Endothelial cell of umbilical vein (primary cell): ENCODE data around the gene ATAD3A. TPM values are rescaled to one million over a fixed set of nuclear protein-coding genes. Genes with fewer than 3 reads are reported as not detected.
"Not testable (repeated sequence)": the region's sequence is repeated elsewhere in the genome, so short reads cannot be mapped to it uniquely, and the experiment has no call there.

Experiments used
- BruUV-seq: library from RNA; stranded (reverse); fragments of 400-500 nt; replicated peaks from 2 replicates; lab custom pipeline; 2021; lab: Mats Ljungman, UMichigan
- CTCF ChIA-PET: fragments of 300-600, 350-600 bp; sonication (Branson Sonifier 250); formaldehyde crosslinking; loops from one replicate; lab custom pipeline; 2021; ENCODE audit warnings: antibody characterized with exemption, inconsistent platforms; lab: Charles Lee
- POLR2A ChIA-PET: fragments of 300-600, 350-600 bp; sonication (Branson Sonifier 250); formaldehyde crosslinking; loops from one replicate; lab custom pipeline; 2021; ENCODE audit warnings: antibody characterized with exemption, inconsistent platforms; lab: Charles Lee
- DNase-seq: peaks from one replicate; pipeline ENCODE4 v3.0.0-alpha.2; 2011; ENCODE audit warnings: low read depth, low spot score
- FAIRE-seq: peaks from 2 replicates; lab custom pipeline; 2011; peaks lifted over from hg19 to GRCh38; lab: Jason Lieb, UNC
- H2AFZ ChIP-seq: 2 replicates; pipeline ENCODE4 v1.6.0; 2012; ENCODE audit warnings: low read depth, low read length, control low read depth, inconsistent platforms
- H3K27ac ChIP-seq: 2 replicates; pipeline ENCODE4 v1.5.1; 2011; ENCODE audit warnings: low read depth, mild to moderate bottlenecking, control low read depth, low read length, moderate library complexity; ENCODE audit not compliant: insufficient read depth
- H3K27me3 ChIP-seq, 2 experiments: 2 replicates each; pipeline versions ENCODE4 v1.6.0 to v1.6.1; 2011; ENCODE audit warnings: low read length in 2 of 2, mixed read lengths in 1 of 2; ENCODE audit not compliant: control insufficient read depth in 2 of 2, insufficient read depth in 2 of 2
- H3K36me3 ChIP-seq, 2 experiments: 2 replicates in 1 of 2; 3 replicates in 1 of 2; pipeline ENCODE4 v1.5.1; 2011; ENCODE audit warnings: low read length in 2 of 2, mild to moderate bottlenecking in 1 of 2, moderate library complexity in 1 of 2; ENCODE audit not compliant: control insufficient read depth in 2 of 2, insufficient read depth in 2 of 2; ENCODE audit errors: extremely low read depth in 1 of 2
- H3K4me1 ChIP-seq: 3 replicates; pipeline ENCODE4 v1.5.1; 2011; ENCODE audit warnings: mild to moderate bottlenecking, low read length; ENCODE audit not compliant: control insufficient read depth, insufficient read depth; ENCODE audit errors: extremely low read depth
- H3K4me2 ChIP-seq: 2 replicates; pipeline ENCODE4 v1.6.1; 2011; ENCODE audit warnings: low read length, control low read depth, mixed read lengths; ENCODE audit not compliant: insufficient read depth
- H3K4me3 ChIP-seq, 3 experiments: fragments of 200-600 bp in 1 of 3; sonication (generic), shearing (Covaris generic) in 1 of 3; replicated peaks in 1 of 3; 2 replicates each; pipeline ENCODE4 v1.5.1; 2011 to 2016; ENCODE audit warnings: control low read depth in 3 of 3, low read length in 3 of 3, mild to moderate bottlenecking in 2 of 3, inconsistent platforms in 1 of 3, low read depth in 1 of 3, moderate library complexity in 1 of 3; ENCODE audit not compliant: insufficient read depth in 1 of 3
- H3K79me2 ChIP-seq: 2 replicates; pipeline ENCODE4 v1.6.0; 2012; ENCODE audit warnings: low read length, inconsistent platforms; ENCODE audit not compliant: control insufficient read depth, insufficient read depth
- H3K9ac ChIP-seq: replicated peaks from 2 replicates; pipeline ENCODE3; 2011; ENCODE audit warnings: low read length, control low read depth; ENCODE audit not compliant: insufficient read depth; ENCODE audit errors: extremely low read depth
- H3K9me1 ChIP-seq: replicated peaks from 3 replicates; pipeline ENCODE4 v1.6.0; 2011; ENCODE audit warnings: mild to moderate bottlenecking, low read length; ENCODE audit not compliant: control insufficient read depth, insufficient read depth; ENCODE audit errors: extremely low read depth
- H3K9me3 ChIP-seq: replicated peaks from 2 replicates; pipeline ENCODE4 v1.5.1; 2012; ENCODE audit warnings: low read length, inconsistent platforms; ENCODE audit not compliant: control insufficient read depth, insufficient read depth
- H4K20me1 ChIP-seq: replicated peaks from 2 replicates; pipeline ENCODE3; 2011; ENCODE audit warnings: mild to moderate bottlenecking, low read length; ENCODE audit not compliant: control insufficient read depth, insufficient read depth; ENCODE audit errors: extremely low read depth
- dilution Hi-C: fragments of 300-500 bp; cut with MboI; formaldehyde crosslinking; loops from one replicate; pipeline ENCODE4 v1.15.0; 2019; ENCODE audit warnings: low sequenced_read_pairs; ENCODE audit not compliant: extremely low pct_ligation_motif_present
- intact Hi-C: fragments of 100-400 bp; cut with micrococcal nuclease; formaldehyde crosslinking; loops from one replicate; pipeline ENCODE4 v1.10.0; 2022
- polyA plus RNA-seq, 4 experiments: library from polyadenylated mRNA; depleted of rRNA in 3 of 4; stranded (reverse) in 3 of 4; unstranded in 1 of 4; fragments of >200 nt; gene quantifications; 2 replicates each; pipeline versions ENCODE4 v1.2.1 to v1.2.3, GENCODE V29; 2011 to 2012; ENCODE audit warnings: missing spikeins in 1 of 4
- total RNA-seq: library from RNA; stranded (reverse); gene quantifications from 2 replicates; pipeline ENCODE4 v1.2.3, GENCODE V29; 2021

Gene ATAD3A
- total and polyA plus RNA-seq, 2 donors (not counting 3 experiments of a cell fraction or from before 2014, with no cell fraction given) = 24.9 to 55.2 TPM

- BruUV-seq, FAIRE-seq, H3K9ac ChIP-seq, H3K27me3 ChIP-seq, H3K4me1 ChIP-seq, H3K9me3 ChIP-seq, H3K36me3 ChIP-seq, H4K20me1 ChIP-seq, H3K9me1 ChIP-seq, H3K4me2 ChIP-seq, CTCF ChIA-PET, dilution Hi-C loops, H3K4me3 ChIP-seq, POLR2A ChIA-PET, H3K27ac ChIP-seq, DNase-seq, H2AFZ ChIP-seq: not testable (repeated sequence)
- H3K79me2 ChIP-seq = peaks cover 21% of the 10 kb centered on the region
- intact Hi-C loops = loop anchor here (2.0 to 5.0 kb wide), 2 partner anchors 61 to 104 kb away; partner anchors contain the start of genes MIB2 and SSU72
These were observed 1.7 kb downstream of the ATAD3A start for GRCh38 chr1:1513675-1514074.

DNA sequence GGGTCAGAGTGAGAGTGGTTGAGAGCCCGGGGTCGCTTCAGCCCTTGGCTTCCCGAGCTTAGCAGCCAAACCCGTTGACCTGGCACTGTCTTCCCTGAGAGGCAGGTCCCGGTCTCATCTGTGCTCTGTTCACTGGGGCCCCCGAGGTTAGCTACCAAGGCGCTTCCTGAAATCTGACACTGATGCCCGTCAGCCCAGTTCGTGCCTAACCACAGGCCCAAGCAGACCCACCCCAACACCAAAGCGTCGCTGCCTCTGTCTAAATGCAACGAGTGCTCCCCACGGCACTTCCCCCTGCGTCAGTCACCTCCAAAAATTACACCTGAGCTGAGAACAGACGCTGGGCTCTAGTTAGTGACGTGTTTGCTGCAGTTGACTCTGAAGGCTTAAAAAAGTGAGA, 2.4 kb downstream of the ATAD3A start:
- H2AFZ ChIP-seq, POLR2A ChIA-PET, H3K9ac ChIP-seq, H3K9me3 ChIP-seq, H3K4me3 ChIP-seq, H3K4me1 ChIP-seq, FAIRE-seq, BruUV-seq, H3K36me3 ChIP-seq, CTCF ChIA-PET, H4K20me1 ChIP-seq, H3K27ac ChIP-seq, H3K4me2 ChIP-seq, DNase-seq, dilution Hi-C loops, H3K27me3 ChIP-seq, H3K9me1 ChIP-seq: not testable (repeated sequence)
- peaks cover 21% of the 10 kb centered on the region for H3K79me2 ChIP-seq
- intact Hi-C loops = loop anchor here (5.0 kb wide), 1 partner anchor 103 kb away; the partner anchor contains the start of gene MIB2

DNA sequence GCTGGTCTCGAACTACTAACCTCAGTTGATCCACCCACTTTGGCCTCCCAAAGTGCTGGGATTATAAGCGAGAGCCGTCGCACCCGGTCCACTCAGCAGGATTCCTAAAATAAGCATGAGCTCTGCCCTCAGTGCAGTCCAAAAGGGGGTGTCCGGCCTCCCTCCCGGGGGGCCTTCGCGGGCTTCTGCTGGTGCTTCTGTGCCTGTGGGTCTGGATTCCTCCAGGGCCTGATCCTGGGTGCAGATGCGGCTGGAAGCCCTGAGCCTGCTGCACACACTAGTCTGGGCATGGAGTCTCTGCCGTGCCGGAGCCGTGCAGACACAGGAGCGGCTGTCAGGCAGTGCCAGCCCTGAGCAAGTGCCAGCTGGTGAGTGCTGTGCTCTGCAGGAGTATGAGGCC, 5.0 kb downstream of the ATAD3A start:
- H3K27me3 ChIP-seq, H4K20me1 ChIP-seq, H3K4me2 ChIP-seq, H3K4me3 ChIP-seq, FAIRE-seq, H3K9ac ChIP-seq, intact Hi-C loops, POLR2A ChIA-PET, H3K9me3 ChIP-seq, H3K4me1 ChIP-seq, H3K27ac ChIP-seq, H3K9me1 ChIP-seq, CTCF ChIA-PET, DNase-seq, H2AFZ ChIP-seq, dilution Hi-C loops, BruUV-seq: not testable (repeated sequence)
- Histone ChIP-seq H3K36me3 (peaks cover 0 to 14% of the 10 kb centered on the region in 2 experiments), H3K79me2 (peaks cover 21% of the 10 kb centered on the region)
